K562 (cell line): ENCODE results near the gene IPP. TPM values are rescaled to one million over a fixed set of nuclear protein-coding genes. Genes with fewer than 3 reads are reported as not detected.

ENCODE experiments used
- BACH1 ChIP-seq: fragments of 200-800 bp; sonication (Bioruptor generic); IDR thresholded peaks from 2 replicates; pipeline ENCODE4 v1.6.1; 2016; ENCODE audit warnings: missing genetic modification characterization, missing compliant biosample characterization
- BRCA1 ChIP-seq, 2 experiments: fragments of 450-650 bp in 1 of 2; sonication (generic) in 1 of 2; formaldehyde crosslinking in 1 of 2; IDR thresholded peaks; 2 replicates each; pipeline versions ENCODE4 v1.5.0 to v1.6.1; 2017 to 2020; ENCODE audit warnings: mild to moderate bottlenecking in 1 of 2, missing genetic modification reagents in 1 of 2
- CBX2 ChIP-seq: fragments of 200-600 bp; sonication (generic); IDR thresholded peaks from one replicate; pipeline ENCODE4 v1.6.1; 2012; ENCODE audit warnings: mild to moderate bottlenecking, low read length, inconsistent platforms; ENCODE audit not compliant: insufficient read depth, poor library complexity, severe bottlenecking
- CC2D1A ChIP-seq: fragments of 450-650 bp; IDR thresholded peaks from 2 replicates; pipeline ENCODE4 v1.6.1; 2017; ENCODE audit warnings: mild to moderate bottlenecking
- DPF2 ChIP-seq: fragments of 450-650 bp; IDR thresholded peaks from 2 replicates; pipeline ENCODE4 v1.6.1; 2016
- E2F8 ChIP-seq: fragments of 450-650 bp; IDR thresholded peaks from 2 replicates; pipeline ENCODE4 v1.7.1; 2018; ENCODE audit warnings: mild to moderate bottlenecking, low read depth; ENCODE audit not compliant: partially characterized antibody
- EWSR1 ChIP-seq: fragments of 450-650 bp; IDR thresholded peaks from 2 replicates; pipeline ENCODE4 v1.6.1; 2018; ENCODE audit warnings: borderline replicate concordance, mild to moderate bottlenecking, low read depth, moderate library complexity; ENCODE audit not compliant: partially characterized antibody
- FOXA1 ChIP-seq: fragments of 450-650 bp; IDR thresholded peaks from 2 replicates; pipeline ENCODE4 v1.6.1; 2016; ENCODE audit warnings: mild to moderate bottlenecking, borderline replicate concordance
- GTF2F1 ChIP-seq: IDR thresholded peaks from 2 replicates; pipeline ENCODE4 v1.6.1; 2011; ENCODE audit warnings: low read depth, low read length, improper control_type of control experiment
- MAFG ChIP-seq: fragments of 450-650 bp; conservative IDR thresholded peaks from 2 replicates; pipeline ENCODE4 v1.6.1; 2016; ENCODE audit warnings: missing genetic modification characterization, missing compliant biosample characterization
- MAZ ChIP-seq, 2 experiments: fragments of 450-650 bp in 1 of 2; sonication (generic) in 1 of 2; formaldehyde crosslinking; IDR thresholded peaks in 1 of 2; conservative IDR thresholded peaks in 1 of 2; 2 replicates each; pipeline versions ENCODE4 v1.4.0 to v1.5.0; 2020; ENCODE audit warnings: mild to moderate bottlenecking in 1 of 2, missing genetic modification reagents in 1 of 2
- PCBP2 ChIP-seq: fragments of 200-400 bp; formaldehyde crosslinking; IDR thresholded peaks from 2 replicates; pipeline ENCODE4 v1.6.1; 2018; ENCODE audit warnings: low read length, low read depth, mild to moderate bottlenecking, moderate library complexity; ENCODE audit not compliant: poor library complexity, severe bottlenecking
- POLR3G ChIP-seq: IDR thresholded peaks from 2 replicates; pipeline ENCODE4 v1.6.1; 2011; ENCODE audit not compliant: insufficient read length, insufficient replicate concordance; ENCODE audit errors: extremely low read depth
- RAD21 ChIP-seq, 2 experiments: fragments of 250-450 bp in 1 of 2; fragments of 450-650 bp in 1 of 2; sonication (Bioruptor Pico) in 1 of 2; formaldehyde crosslinking in 1 of 2; IDR thresholded peaks in 1 of 2; conservative IDR thresholded peaks in 1 of 2; 2 replicates each; pipeline versions ENCODE4 v1.4.0 to v1.8.0; 2020 to 2022; ENCODE audit warnings: mild to moderate bottlenecking in 2 of 2, moderate library complexity in 1 of 2
- RFX5 ChIP-seq: IDR thresholded peaks from 2 replicates; pipeline ENCODE4 v1.6.1; 2011; ENCODE audit warnings: low read depth, mild to moderate bottlenecking, improper control_type of control experiment, low read length
- SMAD1 ChIP-seq: fragments of 150-350 bp; IDR thresholded peaks from 2 replicates; pipeline ENCODE4 v1.6.1; 2014; ENCODE audit warnings: low read length, low read depth; ENCODE audit not compliant: partially characterized antibody
- SMAD3 ChIP-seq: fragments of 450-650 bp; formaldehyde crosslinking; conservative IDR thresholded peaks from 2 replicates; pipeline ENCODE4 v1.4.0; 2020; ENCODE audit warnings: mild to moderate bottlenecking
- SMARCA5 ChIP-seq: fragments of 450-650 bp; IDR thresholded peaks from 2 replicates; pipeline ENCODE4 v1.6.1; 2016
- SP2 ChIP-seq: IDR thresholded peaks from 2 replicates; pipeline ENCODE4 v1.6.1; 2011; ENCODE audit warnings: mild to moderate bottlenecking, low read depth, low read length, moderate library complexity; ENCODE audit not compliant: poor library complexity, severe bottlenecking; ENCODE audit errors: extremely low read depth
- TAF15 ChIP-seq: fragments of 200-400 bp; formaldehyde crosslinking; IDR thresholded peaks from 2 replicates; pipeline ENCODE4 v1.6.1; 2017; ENCODE audit warnings: mild to moderate bottlenecking, low read depth, low read length, moderate library complexity
- TAL1 ChIP-seq: fragments of 450-650 bp; IDR thresholded peaks from 2 replicates; pipeline ENCODE4 v1.6.1; 2016; ENCODE audit warnings: mild to moderate bottlenecking
- ZFP36 ChIP-seq: fragments of 150-350 bp; IDR thresholded peaks from 2 replicates; pipeline ENCODE4 v1.6.1; 2018; ENCODE audit warnings: low read length, low read depth; ENCODE audit not compliant: partially characterized antibody
- ZNF133 ChIP-seq: fragments of 250-450 bp; sonication (Bioruptor Pico); IDR thresholded peaks from 2 replicates; pipeline ENCODE4 v1.4.0; 2020; ENCODE audit warnings: mild to moderate bottlenecking
- ZNF324 ChIP-seq: fragments of 250-450 bp; sonication (Bioruptor Pico); IDR thresholded peaks from 2 replicates; pipeline ENCODE4 v1.4.0; 2020; ENCODE audit warnings: mild to moderate bottlenecking
- ZNF583 ChIP-seq: fragments of 250-450 bp; sonication (Bioruptor Pico); IDR thresholded peaks from 2 replicates; pipeline ENCODE4 v1.4.0; 2020
- ZNF586 ChIP-seq: fragments of 450-650 bp; formaldehyde crosslinking; conservative IDR thresholded peaks from 2 replicates; pipeline ENCODE4 v1.4.0; 2020; ENCODE audit warnings: mild to moderate bottlenecking, moderate library complexity
- polyA plus RNA-seq, 8 experiments: library from polyadenylated mRNA; depleted of rRNA in 4 of 8; stranded (reverse) in 5 of 8; unstranded in 3 of 8; fragments of >200 nt; fragmentation: Nextera tagmentation in 2 of 8; fragmentation: Illumina TruSeq in 1 of 8; extraction: Ambion mirVana in 2 of 8; extraction: Trizol in 1 of 8; gene quantifications; 2 replicates each; pipeline versions ENCODE4 v1.2.1 to v1.2.3, GENCODE V29; 2011 to 2014; ENCODE audit warnings: inconsistent platforms in 1 of 8, missing spikeins in 1 of 8
- total RNA-seq, 7 experiments: library from RNA; depleted of rRNA in 6 of 7; stranded (reverse); fragments of >200 nt in 6 of 7; fragmentation: Illumina TruSeq in 2 of 7; extraction: Trizol in 2 of 7; gene quantifications; 2 replicates each; pipeline versions ENCODE4 v1.2.1 to v1.2.3, GENCODE V29; 2011 to 2021; ENCODE audit warnings: low replicate concordance in 1 of 7

IPP gene
- total and polyA plus RNA-seq, 9 of the 15 experiments (the other 6 are each of a cell fraction or from before 2014, with no cell fraction given): 6.9 to 15.1 (median 9.7) TPM

GRCh38 chr1:45687754-45688740, 62.4 kb downstream of the IPP start, which contains the start of gene TMEM69 (continued):
- TF ChIP-seq SP2 (no peak), BRCA1 (IDR thresholded peaks at IDR 0.05) (no peak), BRCA1 (CRISPR knock-in tag; IDR thresholded peaks at IDR 0.05) (no peak), SMAD1 (peak; percentile 36), TAL1 (no peak), CBX2 (no peak), RAD21 (CRISPR knock-in tag; conservative IDR thresholded peaks at IDR 0.05 in 1 of 2, IDR thresholded peaks at IDR 0.05 in 1 of 2) (peak; percentile 17 to 30; a peak in 1 of 4 replicates), SMARCA5 (no peak; the same call in 1 of the 2 replicates), GTF2F1 (peak; percentile 91; the same call in 1 of the 2 replicates), RFX5 (no peak; the same call in 1 of the 2 replicates), ZNF583 (CRISPR knock-in tag) (peak; percentile 68; the same call in 1 of the 2 replicates), POLR3G (no peak), CC2D1A (peak; percentile 42; the same call in 1 of the 2 replicates), DPF2 (peak; percentile 10; the same call in 1 of the 2 replicates), TAF15 (no peak), BACH1 (tag) (no peak; the same call in 1 of the 2 replicates), ZNF324 (CRISPR knock-in tag) (no peak), EWSR1 (no peak), MAFG (tag) (no peak), PCBP2 (no peak), E2F8 (peak; percentile 91), ZNF133 (no peak), FOXA1 (no peak), ZNF586 (no peak), MAZ (CRISPR knock-in tag; conservative IDR thresholded peaks at IDR 0.05 in 1 of 2, IDR thresholded peaks at IDR 0.05 in 1 of 2) (peak; percentile 63 to 97), SMAD3 (peak; percentile 5), ZFP36 (no peak)
